Measurements from ENCODE around the gene TANGO2.

GRCh38 chr22:19994851-19995610 is 25.9 kb upstream of the TANGO2 start:
- TF ChIP-seq CTCF (IDR thresholded peaks at IDR 0.05) (no peak), POLR2A (IDR thresholded peaks at IDR 0.05) (no peak)
